Activated T-helper 1 cell treated with anti-CD3 and anti-CD28 coated beads, Interleukin-12 subunit alpha, Interleukin-12 subunit beta, Interleukin-2, Interleukin-4 antibody, amounts not matched to agents 30 ng/mL and 10 ng/mL and 1 ng/mL, durations not matched to agents 14 hours and 24 hours and 36 hours (primary cell): ENCODE data around the gene IL4. TPM values are rescaled to one million over a fixed set of nuclear protein-coding genes. Genes with fewer than 3 reads are reported as not detected.
A peak's percentile ranks its signal among the peaks of the same experiment; 100 is the strongest.
"Not testable (repeated sequence)": the region's sequence is repeated elsewhere in the genome, so short reads cannot be mapped to it uniquely, and the experiment has no call there.

ENCODE experiments used
- DNase-seq: peaks from one replicate; pipeline ENCODE4 v3.0.0; 2021; ENCODE audit warnings: low spot score
- H3K27ac Mint-ChIP-seq: one replicate; pipeline ENCODE4 v1.8.0; 2021; ENCODE audit warnings: mild to moderate bottlenecking, mixed read lengths
- H3K27me3 Mint-ChIP-seq: one replicate; pipeline ENCODE4 v1.8.0; 2022; ENCODE audit warnings: mild to moderate bottlenecking, moderate library complexity, mixed read lengths; ENCODE audit not compliant: insufficient read depth
- H3K36me3 Mint-ChIP-seq: one replicate; pipeline ENCODE4 v1.8.0; 2021; ENCODE audit warnings: low read depth, mixed read lengths
- H3K4me1 Mint-ChIP-seq: one replicate; pipeline ENCODE4 v1.8.0; 2021; ENCODE audit warnings: low read depth, mixed read lengths
- H3K4me3 Mint-ChIP-seq: one replicate; pipeline ENCODE4 v1.8.0; 2021; ENCODE audit warnings: mild to moderate bottlenecking, moderate library complexity, mixed read lengths
- H3K9me3 Mint-ChIP-seq: one replicate; pipeline ENCODE4 v1.8.0; 2021; ENCODE audit warnings: mixed read lengths
- intact Hi-C: fragments of 100-400 bp; cut with micrococcal nuclease; formaldehyde crosslinking; loops from one replicate; pipeline ENCODE4 v1.15.1; 2024
- total RNA-seq: library from RNA; stranded (reverse); gene quantifications from 2 replicates; pipeline ENCODE4 v1.2.3, GENCODE V29; 2022

Gene IL4
- 56.9 and 57.1 TPM in 2 replicates for total RNA-seq

DNA sequence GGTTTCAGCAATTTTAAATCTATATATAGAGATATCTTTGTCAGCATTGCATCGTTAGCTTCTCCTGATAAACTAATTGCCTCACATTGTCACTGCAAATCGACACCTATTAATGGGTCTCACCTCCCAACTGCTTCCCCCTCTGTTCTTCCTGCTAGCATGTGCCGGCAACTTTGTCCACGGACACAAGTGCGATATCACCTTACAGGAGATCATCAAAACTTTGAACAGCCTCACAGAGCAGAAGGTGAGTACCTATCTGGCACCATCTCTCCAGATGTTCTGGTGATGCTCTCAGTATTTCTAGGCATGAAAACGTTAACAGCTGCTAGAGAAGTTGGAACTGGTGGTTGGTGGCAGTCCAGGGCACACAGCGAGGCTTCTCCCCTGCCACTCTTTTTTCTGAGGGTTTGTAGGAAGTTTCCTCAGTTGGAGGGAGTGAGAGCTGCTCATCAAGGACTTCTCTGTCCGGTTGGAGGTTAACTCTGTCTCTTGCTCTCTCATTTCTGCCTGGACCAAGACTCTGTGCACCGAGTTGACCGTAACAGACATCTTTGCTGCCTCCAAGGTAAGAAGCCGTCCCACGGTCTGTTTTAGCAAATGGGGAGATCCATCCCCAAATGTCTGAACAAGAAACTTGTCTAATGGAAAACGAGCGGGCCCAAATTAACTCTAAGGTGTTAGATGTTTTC lies at the start of gene IL4:
Gene IL4 (plus strand): TSS at position 51 of the 692 bp plus-strand sequence. CDS start 62 bp downstream, at position 113.
- peaks cover 41% of the 10 kb centered on the region for H3K4me1 Mint-ChIP-seq
- DNase-seq, result no peak
- intact Hi-C loops, result loop anchor here (1.0 kb wide), 2 partner anchors 11 to 14 kb away; no protein-coding TSS in a partner anchor
- peaks cover 6% of the 10 kb centered on the region for H3K36me3 Mint-ChIP-seq
- H3K27ac Mint-ChIP-seq, result peak within 1 kb of the TSS; percentile 88
- H3K4me3 Mint-ChIP-seq, result peak within 1 kb of the TSS; percentile 63
- no peaks in the 10 kb centered on the region for H3K27me3 Mint-ChIP-seq
- peaks cover 5% of the 10 kb centered on the region for H3K9me3 Mint-ChIP-seq

DNA sequence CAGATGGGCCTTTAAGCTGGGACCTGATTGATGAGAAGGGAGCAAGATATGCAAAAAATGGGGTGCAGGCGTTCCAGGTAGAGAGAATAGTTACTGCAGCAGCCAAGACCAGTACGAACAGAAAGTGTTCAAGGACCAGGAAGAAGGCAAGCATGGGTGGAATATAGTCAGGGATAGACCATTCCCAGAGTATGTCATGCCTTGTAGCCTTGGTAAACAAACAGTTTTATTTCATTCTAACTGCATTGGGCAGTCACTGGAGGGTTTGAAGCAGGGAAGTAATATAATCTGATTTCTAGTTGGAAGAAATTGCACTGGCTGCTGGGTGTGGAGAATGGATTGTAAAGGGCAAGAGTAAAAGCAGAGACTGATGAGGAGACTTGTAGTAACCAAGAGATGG lies 46.3 kb upstream of the IL4 start:
- intact Hi-C loops, result no loop called here
- Mint-ChIP-seq H3K27me3 (no peaks in the 10 kb centered on the region), H3K4me1 (peaks cover 64% of the 10 kb centered on the region), H3K4me3 (no peak overlapping the region), H3K9me3 (no peaks in the 10 kb centered on the region), H3K27ac (peak overlapping the region; percentile 15), H3K36me3 (peaks cover 47% of the 10 kb centered on the region)
- no peak for DNase-seq

DNA sequence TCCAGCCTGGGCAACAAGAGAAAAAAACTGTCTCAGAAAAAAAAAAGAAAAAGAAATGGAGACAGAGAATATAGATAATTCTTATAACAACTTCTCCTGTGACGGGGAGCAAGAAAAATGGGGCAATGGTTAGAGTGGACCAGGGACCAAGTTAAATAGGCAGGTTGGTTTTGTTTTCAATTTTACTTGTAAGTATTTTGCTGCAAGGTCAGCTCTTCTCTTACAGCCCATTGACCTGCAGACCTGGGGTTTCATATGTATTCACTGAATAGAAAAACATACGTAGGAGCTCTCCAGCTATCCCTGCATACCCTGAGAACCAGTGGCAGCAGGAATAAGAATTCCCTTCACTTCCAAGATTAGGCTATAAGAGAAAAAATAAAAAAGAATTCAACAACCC lies 45.0 kb upstream of the IL4 start:
- Mint-ChIP-seq H3K27me3 (no peaks in the 10 kb centered on the region), H3K9me3 (no peaks in the 10 kb centered on the region)

DNA sequence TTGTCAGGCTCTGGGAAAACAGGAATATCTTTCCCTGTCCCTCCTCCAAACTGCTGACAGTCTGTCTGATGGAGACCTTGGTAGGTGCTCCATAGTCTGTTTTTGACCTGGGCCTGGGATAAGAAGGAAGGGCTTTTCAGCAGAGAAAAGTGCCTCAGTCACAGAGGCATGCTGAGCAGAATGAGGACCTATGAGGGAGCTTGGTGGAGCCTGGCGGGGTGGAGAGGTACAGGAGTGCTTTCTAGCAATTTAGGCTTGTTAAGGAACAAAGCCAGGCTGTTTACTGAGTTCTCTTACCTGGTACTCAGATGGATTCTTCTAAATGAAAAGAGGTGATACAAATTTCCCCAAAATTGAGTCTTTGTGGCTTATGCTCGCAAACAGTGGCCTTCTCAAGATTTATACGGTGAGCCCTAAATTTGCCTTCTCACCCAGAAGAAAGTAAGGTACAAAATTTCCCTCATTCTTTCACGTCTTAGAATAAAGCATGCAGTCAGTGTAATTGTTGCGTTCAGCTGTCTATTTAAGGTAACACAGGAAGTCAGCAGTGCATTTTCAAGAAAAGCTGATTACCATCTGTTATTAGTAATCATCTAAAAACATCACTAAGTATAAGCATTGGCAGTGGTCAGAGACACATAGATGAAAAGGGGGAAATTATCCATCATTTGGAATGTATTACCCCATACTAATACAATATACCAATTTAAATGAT lies 44.4 kb upstream of the IL4 start:
- H3K36me3 Mint-ChIP-seq, result peaks cover 43% of the 10 kb centered on the region
- H3K4me3 Mint-ChIP-seq, result peak overlapping the region; percentile 31
- intact Hi-C loops, result no loop called here
- no peaks in the 10 kb centered on the region for H3K27me3 Mint-ChIP-seq
- H3K4me1 Mint-ChIP-seq, result peaks cover 55% of the 10 kb centered on the region
- no peaks in the 10 kb centered on the region for H3K9me3 Mint-ChIP-seq
- peak overlapping the region; percentile 83 for H3K27ac Mint-ChIP-seq
- DNase-seq, result no peak

More for the DNA sequence above, 45.0 kb upstream of the IL4 start:
- peak overlapping the region; percentile 31 for H3K4me3 Mint-ChIP-seq
- intact Hi-C loops, result no loop called here
- peaks cover 55% of the 10 kb centered on the region for H3K4me1 Mint-ChIP-seq
- peak overlapping the region; percentile 83 for H3K27ac Mint-ChIP-seq
- DNase-seq, result no peak
- H3K36me3 Mint-ChIP-seq, result peaks cover 38% of the 10 kb centered on the region

DNA sequence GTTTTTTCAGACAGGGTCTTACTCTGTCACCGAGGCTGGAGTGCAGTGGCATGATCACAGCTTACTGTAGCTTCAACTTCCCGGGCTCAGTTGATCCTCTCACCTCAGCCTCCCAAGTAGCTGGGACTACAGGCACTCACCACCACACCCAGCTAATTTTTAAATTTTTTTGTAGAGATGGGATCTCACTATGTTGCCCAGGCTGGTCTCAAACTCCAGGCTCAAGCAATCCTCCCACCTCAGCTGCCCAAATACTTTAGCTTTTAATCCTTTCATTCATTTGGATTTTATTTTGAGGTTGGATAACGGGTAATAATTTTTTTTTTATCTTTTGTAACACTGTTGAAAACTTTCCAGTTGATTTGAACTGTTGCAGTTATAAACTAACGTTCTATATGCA lies 40.2 kb upstream of the IL4 start:
- Mint-ChIP-seq H3K36me3 (peaks cover 43% of the 10 kb centered on the region), H3K4me1 (peaks cover 83% of the 10 kb centered on the region)
- intact Hi-C loops, result loop anchor here (2.0 kb wide), 1 partner anchor 41 kb away; no protein-coding TSS in a partner anchor
- H3K27ac Mint-ChIP-seq, H3K9me3 Mint-ChIP-seq, H3K27me3 Mint-ChIP-seq, DNase-seq, H3K4me3 Mint-ChIP-seq: not testable (repeated sequence)

DNA sequence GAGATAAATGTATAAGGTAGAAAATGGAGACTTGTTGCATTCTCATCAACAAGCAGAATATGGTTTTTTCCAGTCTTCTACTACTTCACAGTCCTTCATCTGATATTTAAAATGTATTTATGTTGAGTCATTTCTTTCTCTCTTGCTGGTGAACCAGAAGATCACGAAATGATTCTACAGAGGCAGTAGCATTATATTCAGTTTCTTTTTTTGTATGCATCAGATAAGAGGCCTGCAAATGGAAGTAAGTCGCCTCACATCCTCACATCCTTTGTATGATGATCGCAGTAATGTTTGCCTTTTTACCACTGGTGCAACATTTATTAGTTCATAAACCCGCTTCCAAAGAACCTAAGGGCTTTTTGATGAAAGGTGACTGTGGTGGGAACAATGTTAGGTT lies 37.9 kb upstream of the IL4 start:
- Mint-ChIP-seq H3K27me3 (no peaks in the 10 kb centered on the region), H3K4me1 (peaks cover 83% of the 10 kb centered on the region), H3K36me3 (peaks cover 49% of the 10 kb centered on the region), H3K27ac (peak overlapping the region; percentile 82), H3K4me3 (peak overlapping the region; percentile 28), H3K9me3 (no peaks in the 10 kb centered on the region)
- peak; percentile 31 for DNase-seq
- intact Hi-C loops, result loop anchor here (1.0 to 5.0 kb wide), 11 partner anchors 13 to 534 kb away; partner anchors contain the start of gene IL13

DNA sequence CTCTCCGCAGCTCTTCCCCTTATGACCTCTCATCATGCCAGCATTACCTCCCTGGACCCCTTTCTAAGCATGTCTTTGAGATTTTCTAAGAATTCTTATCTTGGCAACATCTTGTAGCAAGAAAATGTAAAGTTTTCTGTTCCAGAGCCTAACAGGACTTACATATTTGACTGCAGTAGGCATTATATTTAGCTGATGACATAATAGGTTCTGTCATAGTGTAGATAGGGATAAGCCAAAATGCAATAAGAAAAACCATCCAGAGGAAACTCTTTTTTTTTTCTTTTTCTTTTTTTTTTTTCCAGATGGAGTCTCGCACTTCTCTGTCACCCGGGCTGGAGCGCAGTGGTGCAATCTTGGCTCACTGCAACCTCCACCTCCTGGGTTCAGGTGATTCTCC lies 36.5 kb upstream of the IL4 start:
- no peaks in the 10 kb centered on the region for H3K9me3 Mint-ChIP-seq
- H3K27me3 Mint-ChIP-seq, result no peaks in the 10 kb centered on the region
- H3K4me1 Mint-ChIP-seq, result peaks cover 86% of the 10 kb centered on the region
- intact Hi-C loops, result loop anchor here (2.0 to 5.0 kb wide), 4 partner anchors 60 to 535 kb away; no protein-coding TSS in a partner anchor
- no peak for DNase-seq
- H3K4me3 Mint-ChIP-seq, result peak overlapping the region; percentile 27
- H3K36me3 Mint-ChIP-seq, result peaks cover 47% of the 10 kb centered on the region
- peak overlapping the region; percentile 83 for H3K27ac Mint-ChIP-seq

DNA sequence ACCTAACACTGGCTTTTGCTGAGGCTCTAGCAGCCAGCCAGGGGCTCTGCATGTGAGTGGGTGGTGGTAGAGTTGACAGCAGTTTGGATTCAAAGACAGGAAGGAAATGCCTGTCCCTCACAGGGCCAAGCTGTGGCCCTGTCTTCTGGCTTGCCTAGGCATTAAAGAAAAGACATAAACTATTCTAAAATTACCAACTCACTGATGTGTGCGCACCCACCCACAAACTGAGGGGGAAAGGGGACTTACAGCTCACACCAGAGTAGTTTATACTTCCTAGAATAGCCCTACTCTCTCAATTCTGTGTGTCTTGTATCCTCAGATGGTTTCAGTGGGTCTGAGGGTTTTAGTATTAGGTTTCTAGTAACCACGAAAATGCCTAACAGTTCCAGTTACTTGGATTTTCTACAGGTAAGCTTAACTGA lies 34.1 kb upstream of the IL4 start:
- peaks cover 54% of the 10 kb centered on the region for H3K36me3 Mint-ChIP-seq
- H3K4me1 Mint-ChIP-seq, result peaks cover 83% of the 10 kb centered on the region
- no peak for DNase-seq
- intact Hi-C loops, result loop anchor here (1.0 to 5.0 kb wide), 8 partner anchors 16 to 537 kb away; partner anchors contain the start of gene RAD50
- H3K27me3 Mint-ChIP-seq, result no peaks in the 10 kb centered on the region
- H3K9me3 Mint-ChIP-seq, result no peaks in the 10 kb centered on the region
- H3K27ac Mint-ChIP-seq, result peak overlapping the region; percentile 86
- H3K4me3 Mint-ChIP-seq, result peak overlapping the region; percentile 30

DNA sequence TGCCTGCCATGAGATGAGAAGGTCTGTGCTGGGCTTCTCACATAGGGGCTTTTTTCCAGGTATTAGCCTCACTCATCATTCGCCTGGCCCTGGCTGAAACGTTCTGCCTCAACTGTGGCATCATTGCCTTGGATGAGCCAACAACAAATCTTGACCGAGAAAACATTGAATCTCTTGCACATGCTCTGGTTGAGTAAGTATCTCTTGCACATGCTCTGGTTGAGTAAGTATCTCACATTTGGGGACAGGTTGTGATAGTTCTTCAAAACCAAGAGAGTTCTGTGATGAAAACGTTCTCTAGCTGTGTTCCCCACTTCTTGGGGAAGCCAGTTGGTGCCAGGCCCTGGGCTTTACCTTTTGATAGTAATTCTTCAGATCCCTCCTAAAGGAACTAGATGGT lies 33.2 kb upstream of the IL4 start:
- H3K4me1 Mint-ChIP-seq, result peaks cover 74% of the 10 kb centered on the region
- intact Hi-C loops, result loop anchor here (1.0 to 2.0 kb wide), 11 partner anchors 12 to 252 kb away; partner anchors contain the start of genes IL13 and RAD50
- H3K27me3 Mint-ChIP-seq, result no peaks in the 10 kb centered on the region
- H3K36me3 Mint-ChIP-seq, result peaks cover 62% of the 10 kb centered on the region
- peak overlapping the region; percentile 32 for H3K4me3 Mint-ChIP-seq
- no peak for DNase-seq
- no peaks in the 10 kb centered on the region for H3K9me3 Mint-ChIP-seq
- peak overlapping the region; percentile 86 for H3K27ac Mint-ChIP-seq

DNA sequence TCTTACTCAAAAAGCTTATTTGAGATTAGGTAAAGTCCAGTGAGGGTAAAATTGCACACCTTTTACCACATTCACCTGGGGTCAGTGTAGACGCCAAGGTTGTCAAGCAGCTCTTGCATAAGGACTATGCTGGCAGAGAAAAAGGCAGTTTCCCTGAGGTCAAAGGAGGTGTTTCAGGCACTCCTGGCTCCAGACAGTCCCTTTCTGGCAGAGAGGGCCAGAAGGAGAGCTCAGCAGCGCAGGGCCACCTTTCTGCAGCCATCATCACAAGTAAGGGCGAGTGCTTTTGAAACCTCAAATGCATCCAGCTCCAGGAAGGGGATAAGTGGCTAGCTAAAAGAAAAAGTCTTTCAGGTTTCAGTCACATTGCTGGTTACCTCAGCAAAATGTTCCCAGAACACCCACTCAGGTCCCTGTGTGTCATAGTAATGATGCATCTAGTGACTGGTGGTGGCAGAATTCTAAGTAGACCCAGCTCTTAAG lies 32.5 kb upstream of the IL4 start:
- peak overlapping the region; percentile 86 for H3K27ac Mint-ChIP-seq
- intact Hi-C loops, result loop anchor here (1.0 to 2.0 kb wide), 9 partner anchors 11 to 116 kb away; partner anchors contain the start of genes IL13 and RAD50
- no peak for DNase-seq
- H3K27me3 Mint-ChIP-seq, result no peaks in the 10 kb centered on the region
- peak overlapping the region; percentile 32 for H3K4me3 Mint-ChIP-seq
- peaks cover 68% of the 10 kb centered on the region for H3K4me1 Mint-ChIP-seq
- H3K9me3 Mint-ChIP-seq, result no peaks in the 10 kb centered on the region
- peaks cover 64% of the 10 kb centered on the region for H3K36me3 Mint-ChIP-seq

DNA sequence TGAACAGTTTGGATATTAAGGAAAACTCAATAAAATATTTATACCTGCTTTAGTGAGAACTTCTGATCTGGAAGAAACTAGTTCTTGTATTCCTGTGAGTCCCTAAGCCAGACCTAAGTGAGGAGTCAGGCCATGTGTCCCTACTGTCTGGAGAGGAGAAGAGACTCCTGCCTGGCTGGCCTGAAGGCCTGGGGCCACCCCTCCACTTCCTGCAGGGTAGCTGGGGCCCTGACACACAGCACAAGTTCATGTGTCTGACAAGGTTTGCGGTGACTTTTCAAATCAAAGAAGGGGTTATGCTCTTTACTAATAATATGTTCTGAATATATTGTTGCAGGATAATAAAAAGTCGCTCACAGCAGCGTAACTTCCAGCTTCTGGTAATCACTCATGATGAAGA lies 31.9 kb upstream of the IL4 start:
- Mint-ChIP-seq H3K9me3 (no peaks in the 10 kb centered on the region), H3K4me1 (peaks cover 68% of the 10 kb centered on the region), H3K27me3 (no peaks in the 10 kb centered on the region), H3K4me3 (peak overlapping the region; percentile 11), H3K36me3 (peaks cover 65% of the 10 kb centered on the region), H3K27ac (peak overlapping the region; percentile 86)
- intact Hi-C loops, result loop anchor here (1.0 to 2.0 kb wide), 9 partner anchors 10 to 117 kb away; partner anchors contain the start of genes IL13 and RAD50
- no peak for DNase-seq

DNA sequence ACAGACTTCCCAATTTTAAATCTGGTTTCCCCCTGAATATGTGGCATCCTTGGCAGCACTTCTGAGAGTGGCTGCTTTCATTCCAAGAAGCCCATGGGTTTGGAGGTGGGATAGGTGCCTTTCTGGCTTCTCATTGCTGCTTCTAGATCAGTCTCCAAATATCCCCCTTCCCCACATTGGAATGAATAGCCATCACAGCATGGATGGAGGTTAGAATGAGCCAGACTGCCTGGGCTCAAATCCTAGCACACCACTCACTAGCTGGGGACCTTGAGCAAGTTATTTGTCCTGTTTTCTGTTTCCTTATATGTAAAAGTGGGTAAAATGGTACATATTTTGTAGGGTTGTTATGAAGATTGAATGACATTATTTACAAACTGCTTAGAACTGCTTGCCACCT lies 29.6 kb upstream of the IL4 start:
- Mint-ChIP-seq H3K4me3 (no peak overlapping the region), H3K27me3 (no peaks in the 10 kb centered on the region), H3K4me1 (peaks cover 56% of the 10 kb centered on the region), H3K27ac (no peak overlapping the region), H3K9me3 (peaks cover 12% of the 10 kb centered on the region), H3K36me3 (peaks cover 58% of the 10 kb centered on the region)
- DNase-seq, result no peak
- intact Hi-C loops, result no loop called here
